MM.1S (cell line): Measurements from ENCODE around the gene FAM149B1.

Experiments
- DNase-seq: peaks from one replicate; pipeline ENCODE4 v3.0.0-alpha.2; 2015
- H2AFZ ChIP-seq: fragments of 300-600 bp; sonication (generic); 2 replicates; pipeline ENCODE4 v1.6.0; 2016; ENCODE audit warnings: antibody characterized with exemption, low read length
- H3F3A ChIP-seq: fragments of 300-600 bp; sonication (generic); 2 replicates; pipeline ENCODE4 v1.6.1; 2016; ENCODE audit warnings: mild to moderate bottlenecking, antibody characterized with exemption, low read length, moderate library complexity, mixed read lengths; ENCODE audit not compliant: insufficient read depth
- H3K27ac ChIP-seq: fragments of 300-600 bp; sonication (generic); 2 replicates; pipeline ENCODE4 v1.5.1; 2016; ENCODE audit warnings: mild to moderate bottlenecking, low read length
- H3K27me3 ChIP-seq: fragments of 300-600 bp; sonication (generic); replicated peaks from 2 replicates; pipeline ENCODE4 v1.6.0; 2016; ENCODE audit warnings: low read length; ENCODE audit not compliant: insufficient read depth
- H3K36me3 ChIP-seq: fragments of 300-600 bp; sonication (generic); replicated peaks from 2 replicates; pipeline ENCODE4 v1.6.1; 2016; ENCODE audit warnings: mild to moderate bottlenecking, low read length, mixed read lengths; ENCODE audit not compliant: insufficient read depth
- H3K4me1 ChIP-seq: fragments of 300-600 bp; sonication (generic); 2 replicates; pipeline ENCODE4 v1.6.1; 2016; ENCODE audit warnings: low read length, mixed read lengths
- H3K4me2 ChIP-seq: fragments of 300-600 bp; sonication (generic); 2 replicates; pipeline ENCODE4 v1.6.0; 2016; ENCODE audit warnings: low read depth, low read length
- H3K4me3 ChIP-seq: fragments of 300-600 bp; sonication (generic); 2 replicates; pipeline ENCODE4 v1.5.1; 2016; ENCODE audit warnings: low read length, mixed read lengths
- H3K79me2 ChIP-seq: fragments of 300-600 bp; sonication (generic); 2 replicates; pipeline ENCODE4 v1.6.1; 2016; ENCODE audit warnings: mixed run types, low read length, mixed read lengths
- H3K9ac ChIP-seq: fragments of 300-600 bp; sonication (generic); 2 replicates; pipeline ENCODE4 v1.6.1; 2016; ENCODE audit warnings: low read length, mixed read lengths
- H3K9me2 ChIP-seq: fragments of 300-600 bp; sonication (generic); replicated peaks from 2 replicates; pipeline ENCODE4 v1.6.1; 2016; ENCODE audit warnings: mild to moderate bottlenecking, low read length, mixed read lengths; ENCODE audit not compliant: insufficient read depth
- H3K9me3 ChIP-seq: fragments of 300-600 bp; sonication (generic); replicated peaks from 2 replicates; pipeline ENCODE4 v1.6.1; 2016; ENCODE audit warnings: mild to moderate bottlenecking, low read length, mixed read lengths; ENCODE audit not compliant: insufficient read depth
- H4K20me1 ChIP-seq: fragments of 300-600 bp; sonication (generic); 2 replicates; pipeline ENCODE4 v1.6.1; 2016; ENCODE audit warnings: mild to moderate bottlenecking, low read length, moderate library complexity, mixed read lengths; ENCODE audit not compliant: insufficient read depth
- CTCF ChIP-seq: fragments of 300-600 bp; sonication (generic); IDR thresholded peaks from 2 replicates; pipeline ENCODE4 v1.5.1; 2016; ENCODE audit warnings: antibody characterized with exemption, low read length, mixed read lengths
- EZH2 ChIP-seq: fragments of 300-600 bp; sonication (generic); optimal IDR thresholded peaks from 2 replicates; pipeline ENCODE3; 2017; ENCODE audit warnings: low read depth, mild to moderate bottlenecking, antibody characterized with exemption, low read length, mixed read lengths
- EZH2phosphoT487 ChIP-seq: fragments of 300-600 bp; sonication (generic); IDR thresholded peaks from 2 replicates; pipeline ENCODE4 v1.6.1; 2018; ENCODE audit warnings: antibody characterized with exemption, low read length

FAM149B1 gene

GRCh38 chr10:73126343-73126742, 41.6 kb upstream of the FAM149B1 start:
- no peaks in the 10 kb centered on the region for H3F3A ChIP-seq
- TF ChIP-seq CTCF (no peak), EZH2 (no peak), EZH2phosphoT487 (no peak)
- no peaks in the 10 kb centered on the region for H3K4me1 ChIP-seq
- no peak overlapping the region for H3K27ac ChIP-seq
- H2AFZ ChIP-seq: no peak overlapping the region
- no peaks in the 10 kb centered on the region for H3K9me3 ChIP-seq
- no peaks in the 10 kb centered on the region for H3K79me2 ChIP-seq
- no peaks in the 10 kb centered on the region for H3K27me3 ChIP-seq
- H4K20me1 ChIP-seq: no peaks in the 10 kb centered on the region
- H3K4me3 ChIP-seq: no peak overlapping the region
- no peaks in the 10 kb centered on the region for H3K36me3 ChIP-seq
- DNase-seq: no peak
- H3K9ac ChIP-seq: no peak overlapping the region
- H3K4me2 ChIP-seq: no peak overlapping the region
- no peaks in the 10 kb centered on the region for H3K9me2 ChIP-seq

GRCh38 chr10:73131301-73131700, 36.6 kb upstream of the FAM149B1 start:
- Histone ChIP-seq H3K4me1 (no peaks in the 10 kb centered on the region), H3K9me3 (no peaks in the 10 kb centered on the region), H3K27ac (no peak overlapping the region), H4K20me1 (no peaks in the 10 kb centered on the region), H3K9ac (no peak overlapping the region), H3K36me3 (peaks cover 4% of the 10 kb centered on the region), H3K27me3 (no peaks in the 10 kb centered on the region), H3K4me3 (no peak overlapping the region), H3F3A (no peaks in the 10 kb centered on the region), H3K9me2 (no peaks in the 10 kb centered on the region), H3K4me2 (no peak overlapping the region), H2AFZ (no peak overlapping the region), H3K79me2 (no peaks in the 10 kb centered on the region)
- DNase-seq: no peak
- no peak for TF ChIP-seq EZH2phosphoT487
- TF ChIP-seq EZH2: no peak
- no peak for TF ChIP-seq CTCF

- no peaks in the 10 kb centered on the region for H4K20me1 ChIP-seq
- H3K4me1 ChIP-seq: no peaks in the 10 kb centered on the region
- H3K36me3 ChIP-seq: peaks cover 4% of the 10 kb centered on the region
- no peaks in the 10 kb centered on the region for H3K9me3 ChIP-seq
- DNase-seq: no peak
- no peak for TF ChIP-seq EZH2
- no peak for TF ChIP-seq CTCF
- TF ChIP-seq EZH2phosphoT487: no peak
- no peaks in the 10 kb centered on the region for H3K9me2 ChIP-seq
- H3F3A ChIP-seq: no peaks in the 10 kb centered on the region
- H2AFZ ChIP-seq: no peak overlapping the region
- H3K4me3 ChIP-seq: no peak overlapping the region
- no peak overlapping the region for H3K4me2 ChIP-seq
- no peaks in the 10 kb centered on the region for H3K27me3 ChIP-seq
- H3K79me2 ChIP-seq: no peaks in the 10 kb centered on the region
- H3K27ac ChIP-seq: no peak overlapping the region
- H3K9ac ChIP-seq: no peak overlapping the region
These were observed 35.8 kb upstream of the FAM149B1 start for GRCh38 chr10:73131913-73132686.
